GM12891 (cell line): ENCODE results near the gene SMCHD1.
"Not testable (repeated sequence)": the region's sequence is repeated elsewhere in the genome, so short reads cannot be mapped to it uniquely, and the experiment has no call there.

Source experiments
- POLR2A ChIP-seq: IDR thresholded peaks from 2 replicates; pipeline ENCODE4 v1.6.1; 2011; ENCODE audit warnings: low read depth, low read length, control low read depth
- POLR2AphosphoS5 ChIP-seq: IDR thresholded peaks from 2 replicates; pipeline ENCODE4 v1.6.1; 2011; ENCODE audit warnings: low read depth, low read length, control low read depth
- TAF1 ChIP-seq: IDR thresholded peaks from 2 replicates; pipeline ENCODE4 v1.6.1; 2011; ENCODE audit warnings: low read depth, low read length, control low read depth

- not testable (repeated sequence) for TF ChIP-seq POLR2A, POLR2AphosphoS5, TAF1
Observed at GRCh38 chr18:2837290-2837689, 181.8 kb downstream of the SMCHD1 start.
